Neural progenitor cell (in vitro differentiated cells): Measurements from ENCODE around the gene NKX1-2. TPM values are rescaled to one million over a fixed set of nuclear protein-coding genes. Genes with fewer than 3 reads are reported as not detected.
"Not testable (repeated sequence)": the region's sequence is repeated elsewhere in the genome, so short reads cannot be mapped to it uniquely, and the experiment has no call there.

ENCODE experiments used
- DNase-seq: peaks from one replicate; pipeline ENCODE4 v3.0.0-alpha.2; 2016; ENCODE audit warnings: low spot score
- H2AFZ ChIP-seq: fragments of 200-600 bp; sonication (generic); replicated peaks from 2 replicates; pipeline ENCODE4 v1.6.1; 2016; ENCODE audit warnings: antibody characterized with exemption
- H3F3A ChIP-seq: fragments of 200-600 bp; sonication (generic); 2 replicates; pipeline ENCODE4 v1.6.1; 2016; ENCODE audit warnings: antibody characterized with exemption, low read depth
- H3K27ac ChIP-seq: fragments of 200-600 bp; sonication (generic); 2 replicates; pipeline ENCODE4 v1.5.1; 2016; ENCODE audit warnings: mild to moderate bottlenecking
- H3K27me3 ChIP-seq: fragments of 200-600 bp; sonication (generic); 2 replicates; pipeline ENCODE4 v1.6.1; 2016; ENCODE audit warnings: mild to moderate bottlenecking, moderate library complexity
- H3K36me3 ChIP-seq: fragments of 200-600 bp; sonication (generic); 2 replicates; pipeline ENCODE4 v1.5.1; 2016
- H3K4me1 ChIP-seq: fragments of 200-600 bp; sonication (generic); 2 replicates; pipeline ENCODE4 v1.6.1; 2016; ENCODE audit warnings: mixed run types
- H3K4me2 ChIP-seq: fragments of 200-600 bp; sonication (generic); 2 replicates; pipeline ENCODE4 v1.6.1; 2016
- H3K4me3 ChIP-seq: fragments of 200-600 bp; sonication (generic); 2 replicates; pipeline ENCODE4 v1.5.1; 2016
- H3K79me2 ChIP-seq: fragments of 200-600 bp; sonication (generic); 2 replicates; pipeline ENCODE4 v1.6.1; 2016; ENCODE audit warnings: low read depth
- H3K9ac ChIP-seq: fragments of 200-600 bp; sonication (generic); 2 replicates; pipeline ENCODE4 v1.6.1; 2016
- H3K9me3 ChIP-seq: fragments of 200-600 bp; sonication (generic); 2 replicates; pipeline ENCODE4 v1.5.1; 2016; ENCODE audit warnings: low read depth
- H4K20me1 ChIP-seq: fragments of 200-600 bp; sonication (generic); 2 replicates; pipeline ENCODE4 v1.6.1; 2016; ENCODE audit warnings: low read depth
- H3K27ac Mint-ChIP-seq: 3 replicates; pipeline ENCODE4 v1.8.0; 2021; ENCODE audit warnings: mixed read lengths
- H3K27me3 Mint-ChIP-seq: 2 replicates; pipeline ENCODE4 v1.8.0; 2022; ENCODE audit warnings: low read depth, mild to moderate bottlenecking, inconsistent platforms, moderate library complexity, mixed read lengths; ENCODE audit not compliant: insufficient read depth
- H3K36me3 Mint-ChIP-seq: 3 replicates; pipeline ENCODE4 v1.8.0; 2021; ENCODE audit warnings: mixed read lengths
- H3K4me1 Mint-ChIP-seq: 3 replicates; pipeline ENCODE4 v1.8.0; 2021; ENCODE audit warnings: mixed read lengths
- H3K4me3 Mint-ChIP-seq: 3 replicates; pipeline ENCODE4 v1.8.0; 2021; ENCODE audit warnings: mild to moderate bottlenecking, moderate library complexity, mixed read lengths
- H3K9me3 Mint-ChIP-seq: 3 replicates; pipeline ENCODE4 v1.8.0; 2020; ENCODE audit warnings: mixed read lengths
- EZH2 ChIP-seq: fragments of 200-600 bp; sonication (generic); IDR thresholded peaks from 2 replicates; pipeline ENCODE4 v1.6.1; 2017; ENCODE audit warnings: antibody characterized with exemption, mild to moderate bottlenecking, moderate library complexity
- EZH2phosphoT487 ChIP-seq: fragments of 200-600 bp; sonication (generic); IDR thresholded peaks from 2 replicates; pipeline ENCODE4 v1.6.1; 2017; ENCODE audit warnings: antibody characterized with exemption
- total RNA-seq: library from RNA; depleted of rRNA; stranded (reverse); fragments of >200 nt; gene quantifications from 2 replicates; pipeline ENCODE4 v1.2.3, GENCODE V29; 2015; ENCODE audit warnings: low replicate concordance
- TF ChIP-seq, protein P1 (sequence below): fragments of 200-600 bp; sonication (generic); IDR thresholded peaks from 2 replicates; pipeline ENCODE4 v1.5.1; 2017; ENCODE audit warnings: antibody characterized with exemption, mild to moderate bottlenecking

NKX1-2 gene
- total RNA-seq, 1 donor from 2014 or later, result not detected

- Mint-ChIP-seq H3K9me3 (peaks cover 2% of the 10 kb centered on the region), H3K27ac (no peak overlapping the region), H3K27me3 (peaks cover 74% of the 10 kb centered on the region), H3K4me3 (peak overlapping the region; percentile 84), H3K4me1 (peaks cover 28% of the 10 kb centered on the region), H3K36me3 (no peaks in the 10 kb centered on the region)
- peaks cover 44% of the 10 kb centered on the region for H3K4me1 ChIP-seq
- H4K20me1 ChIP-seq, result peaks cover 50% of the 10 kb centered on the region
- peak overlapping the region; percentile 80 for H2AFZ ChIP-seq
- DNase-seq, result peak; percentile 62
- TF ChIP-seq, protein P1, sequence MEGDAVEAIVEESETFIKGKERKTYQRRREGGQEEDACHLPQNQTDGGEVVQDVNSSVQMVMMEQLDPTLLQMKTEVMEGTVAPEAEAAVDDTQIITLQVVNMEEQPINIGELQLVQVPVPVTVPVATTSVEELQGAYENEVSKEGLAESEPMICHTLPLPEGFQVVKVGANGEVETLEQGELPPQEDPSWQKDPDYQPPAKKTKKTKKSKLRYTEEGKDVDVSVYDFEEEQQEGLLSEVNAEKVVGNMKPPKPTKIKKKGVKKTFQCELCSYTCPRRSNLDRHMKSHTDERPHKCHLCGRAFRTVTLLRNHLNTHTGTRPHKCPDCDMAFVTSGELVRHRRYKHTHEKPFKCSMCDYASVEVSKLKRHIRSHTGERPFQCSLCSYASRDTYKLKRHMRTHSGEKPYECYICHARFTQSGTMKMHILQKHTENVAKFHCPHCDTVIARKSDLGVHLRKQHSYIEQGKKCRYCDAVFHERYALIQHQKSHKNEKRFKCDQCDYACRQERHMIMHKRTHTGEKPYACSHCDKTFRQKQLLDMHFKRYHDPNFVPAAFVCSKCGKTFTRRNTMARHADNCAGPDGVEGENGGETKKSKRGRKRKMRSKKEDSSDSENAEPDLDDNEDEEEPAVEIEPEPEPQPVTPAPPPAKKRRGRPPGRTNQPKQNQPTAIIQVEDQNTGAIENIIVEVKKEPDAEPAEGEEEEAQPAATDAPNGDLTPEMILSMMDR, result no peak
- peak; percentile 41 for TF ChIP-seq EZH2phosphoT487
- TF ChIP-seq EZH2, result peak; percentile 49
- no peak overlapping the region for H3K27ac ChIP-seq
- H3K9me3 ChIP-seq, result no peaks in the 10 kb centered on the region
- no peaks in the 10 kb centered on the region for H3K36me3 ChIP-seq
- H3K4me3 ChIP-seq, result peak overlapping the region; percentile 66
- H3K9ac ChIP-seq, result no peak overlapping the region
- H3K4me2 ChIP-seq, result peak overlapping the region; percentile 89
- H3F3A ChIP-seq, result peaks cover 50% of the 10 kb centered on the region
- H3K27me3 ChIP-seq, result peaks cover 93% of the 10 kb centered on the region
- H3K79me2 ChIP-seq, result no peaks in the 10 kb centered on the region
These were observed 1.9 kb downstream of the NKX1-2 start for GRCh38 chr10:124447751-124448466.

- H3K79me2 ChIP-seq, result no peaks in the 10 kb centered on the region
- TF ChIP-seq, protein P1, result no peak
- TF ChIP-seq EZH2phosphoT487 (peak; percentile 80), EZH2 (peak; percentile 65)
- Mint-ChIP-seq H3K4me1 (peaks cover 28% of the 10 kb centered on the region), H3K9me3 (peaks cover 2% of the 10 kb centered on the region), H3K4me3 (peak overlapping the region; percentile 78), H3K36me3 (no peaks in the 10 kb centered on the region), H3K27me3 (peaks cover 70% of the 10 kb centered on the region), H3K27ac (no peak overlapping the region)
- H3K4me3 ChIP-seq, result peak overlapping the region; percentile 66
- H3K27ac ChIP-seq, result no peak overlapping the region
- peaks cover 85% of the 10 kb centered on the region for H3K27me3 ChIP-seq
- no peak overlapping the region for H3K9ac ChIP-seq
- H3K4me2 ChIP-seq, result peak overlapping the region; percentile 89
- H2AFZ ChIP-seq, result peak overlapping the region; percentile 80
- H3K36me3 ChIP-seq, result no peaks in the 10 kb centered on the region
- peaks cover 47% of the 10 kb centered on the region for H4K20me1 ChIP-seq
- no peak for DNase-seq
- H3K9me3 ChIP-seq, result no peaks in the 10 kb centered on the region
- H3F3A ChIP-seq, result peaks cover 44% of the 10 kb centered on the region
- H3K4me1 ChIP-seq, result peaks cover 41% of the 10 kb centered on the region
These were observed 2.7 kb downstream of the NKX1-2 start for GRCh38 chr10:124446830-124447750.

GRCh38 chr10:124441694-124442093 lies 8.1 kb downstream of the NKX1-2 start:
- not testable (repeated sequence) for H3F3A ChIP-seq, H2AFZ ChIP-seq, H3K27ac ChIP-seq, H3K36me3 Mint-ChIP-seq, H3K4me1 Mint-ChIP-seq, H3K4me3 Mint-ChIP-seq, H3K79me2 ChIP-seq, H3K4me1 ChIP-seq, H3K9me3 ChIP-seq, H3K27ac Mint-ChIP-seq, H3K4me3 ChIP-seq, H4K20me1 ChIP-seq, H3K4me2 ChIP-seq, H3K9ac ChIP-seq, DNase-seq, H3K36me3 ChIP-seq, H3K9me3 Mint-ChIP-seq
- H3K27me3 ChIP-seq, result peaks cover 31% of the 10 kb centered on the region
- peaks cover 26% of the 10 kb centered on the region for H3K27me3 Mint-ChIP-seq
